Right lobe of liver (tissue), 5 donors: ENCODE results near the gene ELMOD1. TPM values are rescaled to one million over a fixed set of nuclear protein-coding genes. Genes with fewer than 3 reads are reported as not detected.

Experiments
- total RNA-seq, 6 experiments: library from RNA; depleted of rRNA in 2 of 6; stranded (reverse); fragments of >200 nt in 2 of 6; fragmentation: NEBNext Ultra II Directional in 3 of 6; extraction: Animal tissue kit (Norgen Biotek cat#: 25700) in 3 of 6; gene quantifications; one replicate each; pipeline versions ENCODE4 v1.1.0 to v1.2.4, GENCODE V29; 2016 to 2023
- donor health status: DM: no; HTN: no; CAD: no.
- donor health status: DM: no; HTN: no; CAD: no.
- donor health status: DM: no; HTN: yes; CAD: no.
- donor health status: DM: no; HTN: yes; CAD: no.

Gene ELMOD1
- total RNA-seq, 6 experiments from 2014 or later: 0.25 to 1.7 (median 0.42) TPM; not detected in 1

Other genes starting within 250 kb of the ELMOD1 start
- gene CWF19L2, start 133.3 kb upstream of the ELMOD1 start, total RNA-seq: 1 to 10 TPM; 4.5 to 6.1 (median 5.3) TPM
- 1 to 10 TPM; 2.5 to 4.3 (median 3.1) TPM for gene ALKBH8, start 25.4 kb upstream of the ELMOD1 start, total RNA-seq
- gene SLN, start 120.9 kb downstream of the ELMOD1 start, total RNA-seq: 1 to 10 TPM in 1 of 6 experiments, under 1 TPM in 3, not detected in 2; 0.55 to 5.3 (median 0.66) TPM